PFSK-1 (cell line): Measurements from ENCODE around the gene CEACAM3.

Experiments
- FOXP2 ChIP-seq: optimal IDR thresholded peaks from 2 replicates; pipeline ENCODE3; 2011; ENCODE audit warnings: borderline replicate concordance, control low read depth, inconsistent platforms; ENCODE audit not compliant: insufficient read depth; ENCODE audit errors: extremely low read length, extremely low read depth
- POLR2AphosphoS5 ChIP-seq: IDR thresholded peaks from 2 replicates; pipeline ENCODE4 v1.6.1; 2012; ENCODE audit warnings: low read depth, mild to moderate bottlenecking, control low read depth, low read length, moderate library complexity
- SIN3A ChIP-seq: IDR thresholded peaks from 2 replicates; pipeline ENCODE4 v1.6.1; 2012; ENCODE audit warnings: mild to moderate bottlenecking, low read length, moderate library complexity, borderline replicate concordance; ENCODE audit not compliant: insufficient read depth
- TAF1 ChIP-seq: IDR thresholded peaks from 2 replicates; pipeline ENCODE4 v1.6.1; 2012; ENCODE audit warnings: low read length, control low read depth, borderline replicate concordance; ENCODE audit not compliant: insufficient read depth
- TF ChIP-seq, protein P1 (sequence below), 2 experiments: IDR thresholded peaks; 2 replicates each; pipeline versions ENCODE4 v1.6.1 to v1.8.0; 2011 to 2012; ENCODE audit warnings: low read depth in 2 of 2, low read length in 2 of 2, control low read depth in 1 of 2, inconsistent platforms in 1 of 2, mild to moderate bottlenecking in 1 of 2, moderate library complexity in 1 of 2; ENCODE audit not compliant: insufficient read depth in 1 of 2

DNA sequence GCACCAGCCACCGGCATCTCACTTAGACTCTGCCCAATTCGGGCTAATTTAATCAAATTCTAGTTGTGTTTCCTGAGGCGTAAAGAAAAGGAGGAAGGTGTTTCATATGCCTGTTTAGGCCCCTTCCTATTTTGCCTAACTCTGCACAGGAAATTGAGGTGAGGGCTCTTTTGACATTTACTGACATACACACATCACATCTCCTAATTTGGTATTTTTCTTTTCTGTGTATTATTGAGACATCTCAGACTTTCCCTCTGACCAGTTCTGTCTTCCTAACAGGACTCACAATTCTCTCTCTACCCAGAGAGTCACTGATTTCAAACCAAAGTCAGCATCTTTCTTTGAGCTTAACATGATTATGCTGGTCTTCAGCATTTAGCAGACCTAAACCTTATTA lies 7.9 kb downstream of the CEACAM3 start:
- TF ChIP-seq POLR2AphosphoS5 (no peak), TAF1 (no peak), SIN3A (no peak), FOXP2 (no peak)
- TF ChIP-seq, protein P1, sequence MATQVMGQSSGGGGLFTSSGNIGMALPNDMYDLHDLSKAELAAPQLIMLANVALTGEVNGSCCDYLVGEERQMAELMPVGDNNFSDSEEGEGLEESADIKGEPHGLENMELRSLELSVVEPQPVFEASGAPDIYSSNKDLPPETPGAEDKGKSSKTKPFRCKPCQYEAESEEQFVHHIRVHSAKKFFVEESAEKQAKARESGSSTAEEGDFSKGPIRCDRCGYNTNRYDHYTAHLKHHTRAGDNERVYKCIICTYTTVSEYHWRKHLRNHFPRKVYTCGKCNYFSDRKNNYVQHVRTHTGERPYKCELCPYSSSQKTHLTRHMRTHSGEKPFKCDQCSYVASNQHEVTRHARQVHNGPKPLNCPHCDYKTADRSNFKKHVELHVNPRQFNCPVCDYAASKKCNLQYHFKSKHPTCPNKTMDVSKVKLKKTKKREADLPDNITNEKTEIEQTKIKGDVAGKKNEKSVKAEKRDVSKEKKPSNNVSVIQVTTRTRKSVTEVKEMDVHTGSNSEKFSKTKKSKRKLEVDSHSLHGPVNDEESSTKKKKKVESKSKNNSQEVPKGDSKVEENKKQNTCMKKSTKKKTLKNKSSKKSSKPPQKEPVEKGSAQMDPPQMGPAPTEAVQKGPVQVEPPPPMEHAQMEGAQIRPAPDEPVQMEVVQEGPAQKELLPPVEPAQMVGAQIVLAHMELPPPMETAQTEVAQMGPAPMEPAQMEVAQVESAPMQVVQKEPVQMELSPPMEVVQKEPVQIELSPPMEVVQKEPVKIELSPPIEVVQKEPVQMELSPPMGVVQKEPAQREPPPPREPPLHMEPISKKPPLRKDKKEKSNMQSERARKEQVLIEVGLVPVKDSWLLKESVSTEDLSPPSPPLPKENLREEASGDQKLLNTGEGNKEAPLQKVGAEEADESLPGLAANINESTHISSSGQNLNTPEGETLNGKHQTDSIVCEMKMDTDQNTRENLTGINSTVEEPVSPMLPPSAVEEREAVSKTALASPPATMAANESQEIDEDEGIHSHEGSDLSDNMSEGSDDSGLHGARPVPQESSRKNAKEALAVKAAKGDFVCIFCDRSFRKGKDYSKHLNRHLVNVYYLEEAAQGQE (IDR thresholded peaks at IDR 0.05; ENCODE audit: insufficient read depth in 1 of 2, low read depth in 2 of 2, low read length in 2 of 2): no peak
